H1 (cell line): ENCODE data around the gene PPP1CC. TPM values are rescaled to one million over a fixed set of nuclear protein-coding genes. Genes with fewer than 3 reads are reported as not detected.

ENCODE experiments used
- CTCF ChIA-PET: fragments of 300-600 bp; sonication (Branson Sonifier 250); formaldehyde crosslinking; loops from one replicate; lab custom pipeline; 2021; ENCODE audit not compliant: partially characterized antibody; lab: Charles Lee
- POLR2A ChIA-PET: fragments of 300-600 bp; sonication (Branson Sonifier 250); formaldehyde crosslinking; loops from one replicate; lab custom pipeline; 2021; ENCODE audit warnings: inconsistent platforms; ENCODE audit not compliant: partially characterized antibody; lab: Charles Lee
- DNase-seq, 2 experiments: peaks; one replicate each; pipeline versions ENCODE4 v3.0.0 to v3.0.0-alpha.2; 2010 to 2022; ENCODE audit warnings: low spot score in 2 of 2, low read depth in 1 of 2, mixed read lengths in 1 of 2
- FAIRE-seq: peaks from 2 replicates; lab custom pipeline; 2011; peaks lifted over from hg19 to GRCh38; lab: Jason Lieb, UNC
- H2AFZ ChIP-seq: 2 replicates; pipeline ENCODE4 v1.8.1; 2012; ENCODE audit warnings: low read length, inconsistent platforms
- H2AK5ac ChIP-seq: 2 replicates; pipeline ENCODE4 v1.6.1; 2013; ENCODE audit warnings: low read depth, low read length
- H2BK120ac ChIP-seq: replicated peaks from 2 replicates; pipeline ENCODE3; 2013; ENCODE audit warnings: low read depth, low read length, inconsistent platforms
- H2BK12ac ChIP-seq: 2 replicates; pipeline ENCODE4 v1.6.1; 2013; ENCODE audit warnings: low read depth, low read length
- H2BK15ac ChIP-seq: 2 replicates; pipeline ENCODE4 v1.6.1; 2013; ENCODE audit warnings: low read length
- H2BK20ac ChIP-seq: 2 replicates; pipeline ENCODE4 v1.6.1; 2013; ENCODE audit warnings: low read length
- H2BK5ac ChIP-seq: 2 replicates; pipeline ENCODE4 v1.6.1; 2013; ENCODE audit warnings: low read depth, low read length
- H3K14ac ChIP-seq: 2 replicates; pipeline ENCODE4 v1.6.1; 2013; ENCODE audit warnings: inconsistent platforms; ENCODE audit not compliant: insufficient read length
- H3K18ac ChIP-seq: 2 replicates; pipeline ENCODE4 v1.6.1; 2013; ENCODE audit warnings: low read length; ENCODE audit errors: extremely low read depth
- H3K23ac ChIP-seq: 2 replicates; pipeline ENCODE4 v1.6.1; 2013; ENCODE audit warnings: inconsistent platforms; ENCODE audit not compliant: insufficient read length
- H3K23me2 ChIP-seq: 2 replicates; pipeline ENCODE4 v1.6.1; 2013; ENCODE audit warnings: low read depth, low read length
- H3K27ac ChIP-seq: 2 replicates; pipeline ENCODE4 v1.6.1; 2011; ENCODE audit warnings: low read depth, low read length, inconsistent platforms
- H3K27me3 ChIP-seq, 4 experiments: replicated peaks in 1 of 4; 1 replicate in 1 of 4; 2 replicates in 3 of 4; pipeline versions ENCODE4 v1.6.1 to v1.8.1; 2011 to 2013; ENCODE audit warnings: low read length in 3 of 4, mild to moderate bottlenecking in 3 of 4, inconsistent platforms in 2 of 4, mixed read lengths in 2 of 4, moderate library complexity in 1 of 4; ENCODE audit not compliant: control insufficient read depth in 3 of 4, insufficient read depth in 3 of 4; ENCODE audit errors: extremely low read depth in 1 of 4
- H3K36me3 ChIP-seq, 4 experiments: 2 replicates each; pipeline versions ENCODE4 v1.6.1 to v1.8.1; 2011 to 2013; ENCODE audit warnings: mild to moderate bottlenecking in 4 of 4, low read length in 3 of 4, moderate library complexity in 2 of 4, control low read depth in 1 of 4, inconsistent platforms in 1 of 4; ENCODE audit not compliant: insufficient read depth in 4 of 4, control insufficient read depth in 2 of 4
- H3K4ac ChIP-seq: replicated peaks from 2 replicates; pipeline ENCODE3; 2013; ENCODE audit warnings: low read length, low read depth, mixed read lengths, inconsistent platforms; ENCODE audit not compliant: insufficient read length
- H3K4me1 ChIP-seq, 4 experiments: replicated peaks in 1 of 4; 1 replicate in 1 of 4; 2 replicates in 3 of 4; pipeline versions ENCODE4 v1.6.1 to v1.8.1; 2011 to 2013; ENCODE audit warnings: low read length in 3 of 4, inconsistent platforms in 2 of 4, mixed read lengths in 1 of 4; ENCODE audit not compliant: insufficient read depth in 4 of 4, control insufficient read depth in 3 of 4
- H3K4me2 ChIP-seq, 2 experiments: 2 replicates each; pipeline versions ENCODE4 v1.6.1 to v1.8.1; 2011 to 2013; ENCODE audit warnings: low read depth in 2 of 2, low read length in 2 of 2, control low read depth in 1 of 2, inconsistent platforms in 1 of 2, mild to moderate bottlenecking in 1 of 2; ENCODE audit not compliant: insufficient read depth in 1 of 2
- H3K4me3 ChIP-seq, 4 experiments: fragments of 200-600, 300-600 bp in 1 of 4; sonication (generic), shearing (Covaris generic), sonication (Bioruptor Twin) in 1 of 4; 2 replicates each; pipeline versions ENCODE4 v1.5.1 to v1.8.1; 2011 to 2016; ENCODE audit warnings: low read length in 4 of 4, low read depth in 3 of 4, control low read depth in 2 of 4, inconsistent platforms in 2 of 4, mild to moderate bottlenecking in 2 of 4, mixed read lengths in 1 of 4, moderate library complexity in 1 of 4; ENCODE audit not compliant: insufficient read depth in 2 of 4; ENCODE audit errors: extremely low read depth in 1 of 4
- H3K56ac ChIP-seq: replicated peaks from 2 replicates; pipeline ENCODE3; 2013; ENCODE audit warnings: low read depth, mild to moderate bottlenecking, mixed read lengths, low read length, inconsistent platforms; ENCODE audit not compliant: insufficient read length
- H3K79me1 ChIP-seq: 2 replicates; pipeline ENCODE4 v1.6.1; 2013; ENCODE audit warnings: low read depth, low read length, control low read depth
- H3K79me2 ChIP-seq, 2 experiments: 2 replicates each; pipeline versions ENCODE4 v1.6.1 to v1.8.1; 2012 to 2013; ENCODE audit warnings: low read length in 2 of 2, mild to moderate bottlenecking in 2 of 2, inconsistent platforms in 1 of 2; ENCODE audit not compliant: insufficient read depth in 2 of 2, control insufficient read depth in 1 of 2
- H3K9ac ChIP-seq, 4 experiments: replicated peaks in 1 of 4; 1 replicate in 1 of 4; 2 replicates in 3 of 4; pipeline versions ENCODE4 v1.6.1 to v1.8.1; 2011 to 2013; ENCODE audit warnings: low read depth in 3 of 4, low read length in 3 of 4, control low read depth in 2 of 4, mild to moderate bottlenecking in 2 of 4, moderate library complexity in 2 of 4, inconsistent platforms in 1 of 4; ENCODE audit errors: extremely low read depth in 1 of 4
- H3K9me3 ChIP-seq, 2 experiments: 2 replicates each; pipeline versions ENCODE4 v1.6.1 to v1.8.1; 2012 to 2013; ENCODE audit warnings: mild to moderate bottlenecking in 2 of 2, moderate library complexity in 2 of 2, control low read depth in 1 of 2, inconsistent platforms in 1 of 2, low read depth in 1 of 2, low read length in 1 of 2, mixed read lengths in 1 of 2; ENCODE audit not compliant: insufficient read depth in 2 of 2
- H4K20me1 ChIP-seq, 2 experiments: replicated peaks in 1 of 2; 2 replicates each; pipeline versions ENCODE3 to v1.8.1; 2011 to 2013; ENCODE audit warnings: inconsistent platforms in 2 of 2, low read length in 2 of 2, mild to moderate bottlenecking in 1 of 2; ENCODE audit not compliant: insufficient read depth in 2 of 2, control insufficient read depth in 1 of 2
- H4K5ac ChIP-seq: 2 replicates; pipeline ENCODE4 v1.6.1; 2013; ENCODE audit warnings: low read length, low read depth, mixed read lengths, inconsistent platforms; ENCODE audit not compliant: insufficient read length
- H4K8ac ChIP-seq: 2 replicates; pipeline ENCODE4 v1.8.0; 2013; ENCODE audit warnings: mild to moderate bottlenecking, moderate library complexity, low read length, inconsistent platforms; ENCODE audit not compliant: insufficient read depth; ENCODE audit errors: extremely low read depth
- H4K91ac ChIP-seq: replicated peaks from 2 replicates; pipeline ENCODE3; 2013; ENCODE audit warnings: low read length, mixed read lengths, inconsistent platforms; ENCODE audit not compliant: insufficient read length
- CBX5 ChIP-seq: fragments of 300-800, 300-1000 bp; sonication (generic); IDR thresholded peaks from 2 replicates; pipeline ENCODE4 v1.7.1; 2016; ENCODE audit warnings: antibody characterized with exemption, low read length, low read depth
- CEBPB ChIP-seq: IDR thresholded peaks from 2 replicates; pipeline ENCODE4 v1.6.1; 2012; ENCODE audit warnings: low read depth, low read length
- CREB1 ChIP-seq: IDR thresholded peaks from 2 replicates; pipeline ENCODE4 v1.6.1; 2012; ENCODE audit warnings: inconsistent platforms
- EP300 ChIP-seq, 2 experiments: IDR thresholded peaks; 1 replicate in 1 of 2; 2 replicates in 1 of 2; pipeline ENCODE4 v1.6.1; 2011 to 2012; ENCODE audit warnings: low read depth in 2 of 2, low read length in 2 of 2, mild to moderate bottlenecking in 2 of 2, borderline replicate concordance in 1 of 2, inconsistent platforms in 1 of 2, moderate library complexity in 1 of 2
- KDM5A ChIP-seq: fragments of 200-600 bp; IDR thresholded peaks from 2 replicates; pipeline ENCODE4 v1.7.1; 2012; ENCODE audit warnings: mild to moderate bottlenecking, low read length, inconsistent platforms, mixed read lengths
- RNF2 ChIP-seq: fragments of 200-900, 300-1000 bp; sonication (generic); IDR thresholded peaks from 2 replicates; pipeline ENCODE4 v1.7.1; 2016; ENCODE audit warnings: borderline replicate concordance, low read depth, mild to moderate bottlenecking, antibody characterized with exemption, low read length; ENCODE audit not compliant: poor library complexity, severe bottlenecking; ENCODE audit errors: missing control alignments
- SIN3A ChIP-seq, 2 experiments: IDR thresholded peaks in 1 of 2; conservative IDR thresholded peaks in 1 of 2; 2 replicates each; pipeline ENCODE4 v1.6.1; 2011 to 2012; ENCODE audit warnings: low read length in 2 of 2, improper control_type of control experiment in 1 of 2, low read depth in 1 of 2, mild to moderate bottlenecking in 1 of 2
- SP2 ChIP-seq: IDR thresholded peaks from 2 replicates; pipeline ENCODE4 v1.6.1; 2012; ENCODE audit warnings: mild to moderate bottlenecking, low read length, inconsistent platforms
- SUZ12 ChIP-seq: fragments of 200-600 bp; sonication (generic); IDR thresholded peaks from 2 replicates; pipeline ENCODE4 v1.6.1; 2012; ENCODE audit warnings: mild to moderate bottlenecking, inconsistent platforms, low read length, moderate library complexity, mixed read lengths
- TAF7 ChIP-seq: optimal IDR thresholded peaks from 2 replicates; pipeline ENCODE3; 2011; ENCODE audit warnings: low read depth, mild to moderate bottlenecking, inconsistent platforms, low read length, moderate library complexity, borderline replicate concordance
- TCF12 ChIP-seq: IDR thresholded peaks from 2 replicates; pipeline ENCODE4 v1.6.1; 2011; ENCODE audit warnings: low read depth, mild to moderate bottlenecking, low read length
- YY1 ChIP-seq: IDR thresholded peaks from 2 replicates; pipeline ENCODE4 v1.6.1; 2011; ENCODE audit warnings: low read depth, mild to moderate bottlenecking, low read length
- WGBS, 2 experiments: shearing (Covaris generic) in 1 of 2; methylation state at CpG; one replicate each; pipeline versions ENCODE4 v1.1.6 to v1.1.7; 2013 to 2015; ENCODE audit warnings: low lambda C conversion rate in 2 of 2, mixed read lengths in 2 of 2, inconsistent platforms in 1 of 2, low coverage in 1 of 2, missing lambda C conversion rate in 1 of 2; ENCODE audit not compliant: insufficient replicate concordance in 2 of 2, insufficient coverage in 1 of 2, insufficient read length in 1 of 2; ENCODE audit errors: extremely low coverage in 1 of 2, missing lambda C conversion rate in 1 of 2; 5-methylcytosine and 5-hydroxymethylcytosine counted together
- polyA plus RNA-seq, 7 experiments: library from polyadenylated mRNA; depleted of rRNA in 3 of 7; stranded (reverse) in 5 of 7; unstranded in 2 of 7; fragments of >200 nt in 5 of 7; fragments of 200-250 nt in 2 of 7; gene quantifications; 1 replicate in 5 of 7; 2 replicates in 1 of 7; 4 replicates in 1 of 7; pipeline versions ENCODE4 v1.2.1 to v1.2.3, GENCODE V29; 2011 to 2013; ENCODE audit warnings: missing spikeins in 2 of 7, mixed read lengths in 2 of 7
- total RNA-seq: library from RNA; stranded (reverse); fragmentation: NEBNext Ultra II Directional; extraction: Animal tissue kit (Norgen Biotek cat#: 25700); gene quantifications from 2 replicates; pipeline ENCODE4 v1.2.1, GENCODE V29; 2021
- TF ChIP-seq, protein P1 (sequence below): IDR thresholded peaks from 2 replicates; pipeline ENCODE4 v1.6.1; 2011; ENCODE audit warnings: low read length, improper control_type of control experiment

The PPP1CC gene
- total and polyA plus RNA-seq, 2 of the 8 experiments (the other 6 are each of a cell fraction or from before 2014, with no cell fraction given): 193 to 350 TPM

GRCh38 chr12:110758922-110759321 lies 16.2 kb upstream of the PPP1CC start:
- no peak overlapping the region for H2BK15ac ChIP-seq
- no peak overlapping the region for H2BK5ac ChIP-seq
- no peaks in the 10 kb centered on the region for H3K79me2 ChIP-seq
- H2AFZ ChIP-seq: no peak overlapping the region
- H3K4me3 ChIP-seq: no peak overlapping the region
- FAIRE-seq (no peak), DNase-seq (no peak)
- H3K27ac ChIP-seq: no peak overlapping the region
- no peaks in the 10 kb centered on the region for H3K23me2 ChIP-seq
- H3K9ac ChIP-seq: no peak overlapping the region
- CTCF ChIA-PET: no interaction called here
- H3K14ac ChIP-seq: no peak overlapping the region
- no peak overlapping the region for H3K4ac ChIP-seq
- no peak overlapping the region for H3K4me2 ChIP-seq
- TF ChIP-seq SIN3A (conservative IDR thresholded peaks at IDR 0.05 in 1 of 2, IDR thresholded peaks at IDR 0.05 in 1 of 2; ENCODE audit: low read depth in 1 of 2, low read length in 2 of 2) (no peak), TAF7 (no peak), CEBPB (no peak), YY1 (no peak), KDM5A (no peak), CBX5 (no peak), RNF2 (no peak), EP300 (IDR thresholded peaks at IDR 0.05; ENCODE audit: borderline replicate concordance in 1 of 2, low read depth in 2 of 2, low read length in 2 of 2) (no peak), SP2 (no peak), CREB1 (no peak), SUZ12 (no peak), TCF12 (no peak)
- TF ChIP-seq, protein P1, sequence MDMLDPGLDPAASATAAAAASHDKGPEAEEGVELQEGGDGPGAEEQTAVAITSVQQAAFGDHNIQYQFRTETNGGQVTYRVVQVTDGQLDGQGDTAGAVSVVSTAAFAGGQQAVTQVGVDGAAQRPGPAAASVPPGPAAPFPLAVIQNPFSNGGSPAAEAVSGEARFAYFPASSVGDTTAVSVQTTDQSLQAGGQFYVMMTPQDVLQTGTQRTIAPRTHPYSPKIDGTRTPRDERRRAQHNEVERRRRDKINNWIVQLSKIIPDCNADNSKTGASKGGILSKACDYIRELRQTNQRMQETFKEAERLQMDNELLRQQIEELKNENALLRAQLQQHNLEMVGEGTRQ: no peak
- H3K4me1 ChIP-seq: no peaks in the 10 kb centered on the region
- no peaks in the 10 kb centered on the region for H3K27me3 ChIP-seq
- H2BK20ac ChIP-seq: no peak overlapping the region
- H3K79me1 ChIP-seq: no peaks in the 10 kb centered on the region
- H2BK12ac ChIP-seq: no peak overlapping the region
- H4K8ac ChIP-seq: no peak overlapping the region
- H2BK120ac ChIP-seq: no peak overlapping the region
- no peaks in the 10 kb centered on the region for H3K9me3 ChIP-seq
- H4K91ac ChIP-seq: no peak overlapping the region
- 94% methylated on average over 6 of the region's 6 CpGs; no CpG with 5 or more reads in 1 of the 2 experiments for WGBS, 2 experiments
- no peak overlapping the region for H3K23ac ChIP-seq
- no peak overlapping the region for H3K18ac ChIP-seq
- no peaks in the 10 kb centered on the region for H4K20me1 ChIP-seq
- H3K56ac ChIP-seq: no peak overlapping the region
- H4K5ac ChIP-seq: no peak overlapping the region
- POLR2A ChIA-PET: no interaction called here
- H3K36me3 ChIP-seq: no peaks in the 10 kb centered on the region
- no peak overlapping the region for H2AK5ac ChIP-seq
